Measurements from ENCODE around the gene NTMT1.
"Not testable (repeated sequence)": the region's sequence is repeated elsewhere in the genome, so short reads cannot be mapped to it uniquely, and the experiment has no call there.

The NTMT1 gene

DNA sequence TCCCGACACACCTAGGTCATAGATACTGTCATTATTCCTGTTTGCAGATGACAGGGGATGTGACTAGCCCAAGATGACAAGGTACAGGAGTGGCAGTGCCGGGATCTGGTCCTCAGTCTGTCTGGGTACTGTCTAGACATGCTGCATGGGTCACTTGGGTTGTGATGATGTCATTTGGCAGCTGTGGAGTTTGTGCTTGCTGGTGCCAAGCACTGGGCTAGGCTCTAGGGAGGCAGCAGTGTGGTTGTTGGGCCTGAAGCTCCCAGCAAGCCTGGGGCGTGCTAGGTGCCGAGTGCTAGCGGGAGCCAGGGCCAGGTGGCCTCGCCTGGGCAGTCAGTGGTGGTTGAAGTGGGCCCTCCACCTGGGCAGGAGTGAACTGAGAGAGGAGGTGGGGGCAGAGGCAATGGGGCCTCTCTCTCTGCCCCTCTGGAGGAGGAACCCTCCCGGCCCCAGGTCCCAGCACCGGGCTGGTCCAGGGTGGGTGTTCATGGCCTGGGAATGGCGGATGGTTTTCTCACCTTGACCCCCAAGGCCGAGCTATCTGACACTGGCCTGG lies 24.8 kb downstream of the NTMT1 start:
- no peak for DNase-seq (ENCODE audit: low read depth in 2 of 2, low spot score in 1 of 2)

DNA sequence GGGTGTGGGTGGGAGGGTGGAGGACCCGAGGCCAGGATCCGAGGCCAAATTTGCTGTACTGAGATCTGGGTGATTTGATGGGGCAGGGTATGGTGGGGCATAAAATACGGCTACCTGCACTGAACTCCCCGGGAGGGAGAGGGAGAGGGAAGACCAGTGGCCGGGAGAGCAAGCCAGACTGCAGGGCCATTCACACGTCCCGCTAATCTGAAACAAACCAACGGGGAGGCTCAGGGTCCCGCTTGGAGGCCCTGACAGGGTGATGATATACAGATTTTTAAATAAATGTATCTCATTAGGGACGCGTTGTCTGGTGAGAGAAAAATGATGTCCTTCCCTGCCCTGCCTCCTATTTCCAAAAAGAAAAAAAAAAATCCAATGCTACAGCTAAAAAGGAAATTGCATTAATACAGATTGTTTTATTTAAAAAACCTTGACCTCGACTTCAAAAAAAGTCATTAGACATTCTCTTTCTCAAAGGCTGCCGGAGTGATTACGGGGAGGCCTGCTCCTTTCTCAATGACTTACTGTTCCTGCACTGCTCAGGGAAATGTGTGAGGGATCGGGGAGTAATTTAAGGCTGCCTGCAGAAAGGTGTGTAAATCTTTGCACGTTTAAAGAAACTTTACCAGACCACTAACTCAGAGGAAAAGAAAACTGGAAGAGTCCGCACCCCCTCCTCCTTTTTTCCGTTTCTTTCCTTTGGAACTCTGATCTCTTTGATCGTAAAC lies 28.0 kb downstream of the NTMT1 start:
- no peak for DNase-seq (ENCODE audit: low read depth in 2 of 2, low spot score in 1 of 2)

DNA sequence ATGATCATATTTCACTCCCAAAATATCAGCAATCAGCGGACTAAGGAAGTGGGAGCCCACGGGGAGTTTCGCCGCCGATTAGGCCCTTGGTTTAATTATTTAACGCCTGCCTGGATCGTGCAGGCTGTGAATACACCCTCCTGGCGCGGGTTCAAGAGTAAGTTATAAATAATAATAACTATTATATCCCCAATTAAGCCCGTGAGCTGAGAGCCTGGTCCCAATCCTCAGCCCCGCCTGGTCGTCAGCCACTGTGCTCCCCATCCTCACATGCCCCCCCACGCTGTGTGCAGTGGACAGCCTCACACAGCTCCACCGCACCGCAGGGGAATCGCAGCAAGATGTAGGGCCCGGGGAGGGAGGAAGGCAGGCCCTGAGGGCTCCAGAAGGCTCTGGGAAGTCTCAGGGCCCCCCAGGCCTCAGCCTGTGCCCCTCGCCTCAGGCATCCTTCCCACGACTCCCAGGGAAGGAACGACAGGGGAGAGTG lies 28.6 kb downstream of the NTMT1 start:
- no peak for DNase-seq (ENCODE audit: low read depth in 2 of 2, low spot score in 1 of 2)

DNA sequence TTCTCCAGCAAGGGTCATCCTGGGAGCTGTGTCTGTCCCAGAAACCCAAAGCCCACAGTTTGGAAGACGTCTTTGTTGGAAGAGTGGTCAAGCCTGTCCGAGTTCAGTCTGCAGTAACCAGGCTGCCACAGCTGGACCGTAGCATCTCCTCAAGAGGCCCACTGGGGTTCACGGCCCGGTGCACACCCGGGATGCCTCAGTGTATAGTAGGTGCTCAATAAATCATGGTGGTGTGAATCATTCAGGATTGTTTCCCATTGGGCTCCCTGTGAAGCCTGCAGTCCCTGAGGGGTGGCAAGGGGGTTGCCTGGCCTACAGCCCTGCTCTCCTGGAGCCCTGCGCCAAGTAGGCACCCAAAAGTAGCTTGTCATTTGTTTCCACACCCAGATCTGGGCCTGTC lies 29.2 kb downstream of the NTMT1 start:
- DNase-seq (ENCODE audit: low read depth in 2 of 2, low spot score in 1 of 2), result no peak

DNA sequence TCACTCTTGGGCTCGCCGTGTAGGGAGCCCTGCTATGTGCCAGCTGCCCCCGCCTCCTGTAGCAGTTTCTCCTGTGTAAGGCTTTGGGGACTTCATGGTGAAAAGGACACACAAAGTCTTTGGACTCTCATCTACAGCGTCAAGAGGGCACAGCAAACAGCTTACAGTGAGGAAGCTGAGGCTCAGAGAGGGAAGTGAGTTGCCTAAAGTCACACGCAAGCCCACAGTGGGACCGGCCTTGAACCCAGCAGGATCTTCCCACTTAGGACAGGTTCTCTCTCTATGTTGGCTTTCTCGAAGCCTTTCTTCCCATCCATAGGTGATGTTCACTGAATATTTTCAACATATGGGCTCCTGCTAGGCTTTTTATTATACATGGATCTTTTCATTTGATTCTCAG lies 29.7 kb downstream of the NTMT1 start:
- DNase-seq (ENCODE audit: low read depth in 2 of 2, low spot score in 1 of 2), result no peak

DNA sequence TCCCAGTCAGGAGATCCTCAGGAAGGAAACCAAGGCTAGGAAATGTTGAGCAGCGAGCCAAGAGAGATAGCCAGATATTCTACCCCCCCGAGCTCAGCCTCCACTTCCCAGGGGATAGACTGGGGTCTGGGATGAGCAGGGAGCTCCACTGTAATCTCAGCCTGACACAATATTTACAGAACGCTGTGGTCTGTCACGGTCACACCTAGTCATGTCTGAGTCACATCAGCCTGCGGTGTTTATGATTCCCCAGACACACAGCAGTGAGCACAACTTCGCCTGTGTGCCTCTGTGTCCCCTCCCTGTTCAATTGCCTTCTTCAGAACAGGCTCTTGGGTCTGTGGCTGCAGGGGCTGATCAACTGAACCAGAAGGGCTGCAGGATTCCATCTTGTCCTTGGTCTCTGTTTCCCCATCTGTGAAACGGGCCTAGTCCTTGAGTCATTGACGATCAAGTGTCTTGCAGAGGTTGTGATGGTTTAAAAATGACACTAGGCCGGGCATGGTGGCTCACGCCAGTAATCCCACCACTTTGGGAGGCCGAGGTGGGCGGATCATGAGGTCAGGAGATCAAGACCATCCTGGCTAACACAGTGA lies 30.9 kb downstream of the NTMT1 start:
- no peak for DNase-seq (ENCODE audit: low read depth in 2 of 2, low spot score in 1 of 2)

DNA sequence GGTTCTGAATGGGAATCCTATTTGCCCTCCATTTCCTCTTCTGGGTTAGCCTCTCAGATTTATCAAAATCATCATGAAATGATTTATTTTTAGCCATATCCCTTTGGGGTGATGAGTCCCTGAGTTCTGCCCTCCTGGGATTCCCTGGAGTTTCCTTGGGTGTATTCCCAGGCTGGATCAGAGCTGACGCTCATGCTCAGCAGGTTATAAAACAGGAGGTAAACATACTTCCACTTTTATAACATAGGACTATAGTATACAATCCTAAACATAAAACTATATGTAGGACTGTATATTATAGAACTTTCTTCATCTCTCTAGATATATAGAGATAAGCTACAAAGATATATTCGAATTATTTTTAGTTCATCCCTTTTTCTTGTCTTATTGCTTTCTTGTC lies 35.1 kb downstream of the NTMT1 start:
- no peak for DNase-seq (ENCODE audit: low read depth in 2 of 2, low spot score in 1 of 2)

DNA sequence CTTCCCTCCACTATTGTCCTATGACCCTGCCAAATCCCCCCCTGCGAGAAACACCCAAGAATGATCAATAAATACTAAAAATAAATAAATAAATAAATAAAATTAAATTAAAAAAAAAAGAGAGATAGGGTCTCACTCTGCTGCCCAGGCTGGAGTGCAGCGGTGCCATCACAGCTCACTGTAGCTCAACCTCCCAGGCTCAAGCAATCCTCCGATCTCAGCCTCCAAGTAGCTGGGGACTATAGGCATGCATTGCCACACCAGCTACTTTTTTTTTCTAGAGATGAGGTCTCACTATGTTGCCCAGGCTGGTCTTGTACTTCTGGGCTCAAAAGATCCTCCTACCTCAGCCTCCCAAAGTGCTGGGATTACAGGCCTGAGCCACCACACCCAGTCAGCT lies 36.3 kb downstream of the NTMT1 start:
- not testable (repeated sequence) for DNase-seq (ENCODE audit: low read depth in 2 of 2, low spot score in 1 of 2)

DNA sequence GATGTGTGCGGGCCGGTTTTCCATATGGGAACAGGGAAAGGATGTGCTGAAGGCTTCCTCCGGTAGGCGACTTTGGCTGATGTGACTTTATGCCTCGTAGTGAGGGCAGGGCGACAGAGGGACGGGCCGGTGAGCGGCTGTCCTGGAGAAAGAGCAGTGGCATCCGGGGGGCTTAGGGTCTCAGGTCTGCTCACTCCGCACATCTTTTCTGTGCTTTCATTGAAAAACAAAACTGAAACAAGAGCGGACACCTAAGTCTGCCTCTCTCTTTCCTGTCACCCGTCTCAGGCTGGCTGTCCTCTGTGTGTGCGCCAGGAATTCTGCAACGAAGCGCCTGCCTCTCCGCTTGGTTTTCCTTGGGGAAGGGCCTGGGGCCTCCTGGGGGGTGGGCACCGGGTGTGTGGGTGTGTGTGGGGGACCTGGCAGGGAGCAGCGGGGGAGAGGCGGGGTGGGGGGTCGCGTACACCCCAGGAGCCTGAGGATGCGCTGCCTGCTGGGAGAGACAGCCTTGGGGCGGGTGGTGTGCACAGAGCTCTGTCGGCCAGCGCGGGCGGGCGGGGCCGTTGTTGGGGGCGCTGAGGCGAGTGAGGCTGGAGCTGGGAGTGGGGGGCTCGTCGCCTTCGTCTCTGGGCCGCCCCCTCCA lies 38.9 kb downstream of the NTMT1 start:
- DNase-seq (ENCODE audit: low read depth in 2 of 2, low spot score in 1 of 2), result no peak

DNA sequence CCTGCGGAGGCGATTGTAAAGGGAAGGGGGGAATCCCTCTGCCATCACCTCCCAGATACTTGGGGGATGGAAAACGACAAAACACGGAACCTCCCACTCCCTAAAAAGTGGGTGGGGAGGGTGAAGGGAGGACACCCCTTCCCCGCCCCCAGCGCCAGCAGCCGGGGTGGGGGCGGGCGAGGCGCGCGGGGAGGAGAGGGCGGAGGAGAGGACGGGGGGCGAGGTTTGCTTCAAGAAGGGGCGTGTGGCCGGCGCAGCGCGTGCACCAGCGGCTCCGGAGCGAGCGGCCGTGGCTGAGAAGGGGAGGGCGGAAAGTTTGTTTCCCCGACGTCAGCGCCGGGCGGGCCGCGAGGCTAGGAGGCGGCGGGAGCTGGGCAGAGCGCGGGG lies 39.4 kb downstream of the NTMT1 start, which contains the start of gene PRRX2:
TSS of gene PRRX2 (plus strand) at position 259 of the 387 bp plus-strand sequence. CDS start 221 bp downstream, outside the sequence.
- peak in 1 of 2 donors; percentile 7 for DNase-seq (ENCODE audit: low read depth in 2 of 2, low spot score in 1 of 2)

DNA sequence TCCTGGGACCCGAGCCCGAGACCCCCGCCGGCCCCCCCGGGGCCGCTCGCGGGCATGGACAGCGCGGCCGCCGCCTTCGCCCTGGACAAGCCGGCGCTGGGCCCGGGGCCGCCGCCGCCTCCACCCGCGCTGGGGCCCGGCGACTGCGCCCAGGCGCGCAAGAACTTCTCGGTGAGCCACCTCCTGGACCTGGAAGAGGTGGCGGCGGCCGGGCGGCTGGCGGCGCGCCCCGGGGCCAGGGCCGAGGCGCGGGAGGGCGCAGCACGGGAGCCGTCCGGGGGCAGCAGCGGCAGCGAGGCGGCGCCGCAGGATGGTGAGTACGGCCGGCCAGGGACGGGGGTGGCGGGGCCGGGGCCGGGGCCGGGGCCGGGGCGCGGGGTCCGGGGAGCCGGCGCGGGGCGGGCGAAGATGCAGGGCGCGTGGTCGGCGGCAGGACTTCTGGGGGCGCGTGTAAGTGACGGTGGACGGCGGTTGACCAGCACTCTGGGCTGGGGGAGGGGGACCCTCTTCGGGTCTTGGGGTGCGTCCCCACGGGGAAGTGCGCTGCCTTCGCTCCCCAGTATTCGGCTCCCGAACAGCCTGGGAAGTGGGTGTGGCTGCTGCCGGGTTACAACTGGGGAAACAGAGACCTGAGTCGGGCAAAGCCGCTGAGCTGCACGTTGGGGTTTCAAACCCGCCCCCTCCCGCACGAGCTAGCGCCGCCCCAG lies 40.0 kb downstream of the NTMT1 start:
- DNase-seq (ENCODE audit: low read depth in 2 of 2, low spot score in 1 of 2), result no peak

DNA sequence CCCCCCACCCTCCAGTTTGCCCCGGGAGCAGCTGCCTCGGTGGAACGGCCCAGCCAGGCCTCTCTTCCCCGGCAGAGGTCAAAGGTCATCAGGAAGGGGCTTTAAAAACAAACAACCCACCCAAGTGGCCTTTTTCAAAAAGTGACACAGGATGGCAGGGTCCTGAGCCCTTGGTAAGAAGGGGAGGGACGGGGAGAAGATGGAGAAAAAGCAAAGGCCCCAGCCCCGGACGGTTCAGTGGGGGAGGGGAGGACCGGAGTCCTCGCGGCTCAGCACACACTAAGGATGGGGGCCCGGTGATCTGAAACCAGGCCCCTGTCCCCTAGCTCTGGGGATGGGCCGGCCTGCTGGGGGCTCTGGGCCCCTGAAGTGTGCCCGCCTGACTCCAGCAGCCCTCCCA lies 40.6 kb downstream of the NTMT1 start:
- DNase-seq (ENCODE audit: low read depth in 2 of 2, low spot score in 1 of 2), result no peak

DNA sequence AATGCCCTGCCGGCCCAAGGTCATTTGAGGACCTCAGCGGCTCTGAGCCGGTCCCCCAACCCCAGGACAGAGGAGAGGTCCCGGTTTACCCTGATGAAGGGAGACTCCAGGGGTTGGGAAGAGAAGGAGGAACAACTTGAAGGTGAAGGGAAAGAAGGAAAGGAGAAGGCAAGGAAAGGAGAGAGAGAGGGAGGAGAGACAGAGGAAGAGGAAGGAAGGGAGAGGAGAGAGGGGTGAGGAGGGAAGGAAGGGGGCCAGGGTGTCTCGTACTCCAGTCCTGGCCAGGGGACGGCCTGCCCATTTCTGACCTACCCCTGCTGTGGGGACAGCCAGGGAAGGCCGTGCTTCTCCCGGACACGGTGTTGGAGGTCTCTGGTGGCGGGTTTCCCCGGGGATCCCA lies 41.4 kb downstream of the NTMT1 start:
- no peak for DNase-seq (ENCODE audit: low read depth in 2 of 2, low spot score in 1 of 2)

DNA sequence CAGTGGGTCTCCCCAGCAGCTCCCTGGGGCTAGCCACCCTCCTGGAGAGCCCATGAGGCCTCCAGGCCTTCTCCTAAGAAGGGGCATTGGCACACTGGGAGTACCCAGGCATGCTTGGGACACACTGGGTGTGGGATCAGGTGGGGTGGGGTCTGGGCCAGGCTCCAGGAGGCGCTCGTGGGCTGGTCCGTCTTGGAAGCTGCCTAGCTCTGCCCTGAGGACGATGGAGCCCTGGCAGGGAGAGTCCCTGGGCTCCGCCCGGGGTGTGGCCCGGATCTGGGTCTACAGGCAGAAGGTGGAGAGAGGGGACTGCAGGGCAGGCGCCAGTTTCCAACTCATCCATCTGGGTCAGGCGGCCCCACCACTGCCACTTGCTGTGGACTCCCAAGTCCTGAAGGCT lies 41.9 kb downstream of the NTMT1 start:
- no peak for DNase-seq (ENCODE audit: low read depth in 2 of 2, low spot score in 1 of 2)

DNA sequence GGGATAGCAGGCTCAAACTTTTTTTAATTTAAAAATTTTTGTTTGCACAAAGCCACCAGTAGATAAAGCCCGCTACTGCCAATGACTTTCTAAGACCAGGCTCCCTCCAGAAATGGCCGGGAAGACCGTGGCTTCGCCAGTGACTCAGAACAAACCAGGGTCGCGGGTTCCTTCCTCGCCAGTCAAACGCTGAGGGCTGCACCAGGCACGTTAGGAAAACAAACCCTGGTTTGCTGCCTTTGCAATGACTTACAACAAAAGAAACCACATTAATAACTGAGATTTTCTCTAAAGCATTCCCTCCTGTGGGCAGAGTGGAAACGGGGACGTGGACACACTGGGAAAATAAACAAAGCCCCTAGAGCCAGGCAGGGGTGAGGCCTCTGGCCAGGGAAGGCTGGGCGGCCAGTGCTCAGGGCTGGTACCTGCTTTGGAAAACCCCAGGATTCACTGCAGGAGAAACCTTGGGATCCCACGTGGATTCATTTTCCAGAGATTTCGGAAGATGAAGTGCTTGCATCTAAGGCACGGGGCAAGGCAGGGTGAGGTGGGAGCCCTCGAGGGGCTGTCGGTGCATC lies 43.3 kb downstream of the NTMT1 start:
- no peak for DNase-seq (ENCODE audit: low read depth in 2 of 2, low spot score in 1 of 2)

DNA sequence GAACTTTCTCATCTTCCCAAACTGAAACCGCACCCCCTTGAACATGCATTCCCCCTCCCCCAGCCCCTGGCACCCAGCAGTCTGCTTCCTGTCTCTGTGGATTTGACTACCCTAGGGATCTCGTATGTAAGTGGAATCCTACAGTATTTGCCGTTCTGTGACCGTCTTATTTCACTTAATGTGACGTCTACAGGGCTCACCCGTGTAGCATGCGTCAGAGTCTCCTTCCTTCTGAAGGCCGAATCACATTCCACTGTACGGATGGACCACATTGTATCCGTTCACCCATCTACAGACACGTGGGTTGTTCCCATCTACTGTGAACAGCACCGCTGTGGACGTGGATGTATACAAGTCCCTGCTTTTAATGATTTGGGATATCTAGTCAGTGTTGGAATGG lies 44.0 kb downstream of the NTMT1 start:
- DNase-seq (ENCODE audit: low read depth in 2 of 2, low spot score in 1 of 2), result no peak

DNA sequence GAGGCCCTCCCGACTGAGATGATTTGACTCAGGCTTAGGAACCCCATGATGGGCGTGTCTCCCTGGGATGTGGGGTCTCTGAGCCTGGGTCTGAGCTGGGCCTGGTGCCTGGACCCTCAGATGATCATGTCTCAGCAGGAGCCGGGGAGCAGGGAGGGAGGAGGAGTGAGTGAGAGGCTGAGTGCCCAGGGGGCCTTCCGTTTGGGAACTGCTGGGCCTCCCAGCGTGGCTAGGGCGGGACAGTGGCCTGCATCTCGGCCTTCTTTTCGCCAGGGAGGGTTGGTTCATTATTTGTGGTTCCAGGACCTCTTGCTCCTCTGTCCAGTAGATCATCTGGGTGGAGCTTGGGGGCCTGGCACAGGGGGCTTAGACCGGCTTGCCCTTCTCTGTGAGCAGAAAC lies 45.1 kb downstream of the NTMT1 start:
- DNase-seq (ENCODE audit: low read depth in 2 of 2, low spot score in 1 of 2), result no peak

DNA sequence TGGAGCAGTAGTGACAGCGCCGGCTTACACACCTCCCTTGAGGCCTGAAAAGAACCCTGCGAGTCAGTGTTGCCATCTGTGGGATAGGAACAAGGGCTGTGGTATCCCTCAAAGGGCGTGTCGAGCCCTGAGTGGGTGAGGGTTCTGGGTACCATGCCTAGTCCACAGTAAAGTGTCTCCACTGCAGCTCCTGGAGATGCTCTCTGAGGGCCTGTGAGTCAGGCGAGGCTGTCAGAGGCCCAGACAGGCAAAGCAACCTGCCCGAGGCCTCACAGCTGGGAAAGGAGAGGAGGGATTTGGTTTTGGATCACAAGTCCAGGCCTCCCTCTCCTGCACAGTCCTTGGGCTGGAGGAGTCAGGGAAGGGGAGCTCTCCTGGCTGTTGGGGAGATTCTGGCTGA lies 45.6 kb downstream of the NTMT1 start:
- no peak for DNase-seq (ENCODE audit: low read depth in 2 of 2, low spot score in 1 of 2)

DNA sequence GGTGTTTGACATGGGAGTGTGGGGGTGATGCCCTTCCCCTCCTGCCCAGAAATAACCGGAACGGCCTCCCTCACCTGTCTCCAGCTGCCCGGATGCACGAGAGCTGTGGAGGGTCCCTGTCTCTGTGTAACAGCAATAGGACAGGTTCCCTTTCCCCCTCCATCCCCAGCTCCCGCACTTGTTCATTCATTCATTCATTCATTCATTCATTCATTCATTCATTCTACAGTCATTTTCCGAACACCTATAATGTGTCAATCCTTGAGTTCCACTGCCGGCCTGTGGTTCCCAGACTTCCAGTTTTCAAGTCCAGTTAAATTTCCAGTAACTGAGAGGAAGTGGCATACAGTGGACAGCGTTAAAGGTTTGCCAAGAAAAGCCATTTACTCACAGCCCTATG lies 46.7 kb downstream of the NTMT1 start:
- DNase-seq (ENCODE audit: low read depth in 2 of 2, low spot score in 1 of 2), result no peak

DNA sequence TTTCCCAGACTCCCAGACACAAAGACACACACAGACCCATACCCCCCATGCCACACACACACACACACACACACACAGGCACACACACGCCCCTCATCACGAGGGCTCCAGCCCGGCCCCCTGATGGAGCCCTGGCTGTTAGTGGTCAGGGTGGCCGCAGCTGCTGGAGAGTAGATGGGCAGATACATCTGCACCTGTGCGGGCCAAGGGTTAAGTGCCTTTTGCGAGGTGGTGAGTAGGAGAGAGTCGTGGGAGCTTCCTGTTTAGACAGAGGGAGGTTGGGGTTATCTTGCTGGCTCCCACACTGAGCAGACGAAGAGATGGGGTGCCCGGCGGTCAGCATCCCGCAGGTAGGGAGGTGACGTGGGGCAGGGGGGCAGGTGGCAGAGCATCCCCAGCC lies 47.6 kb downstream of the NTMT1 start:
- no peak for DNase-seq (ENCODE audit: low read depth in 2 of 2, low spot score in 1 of 2)

DNA sequence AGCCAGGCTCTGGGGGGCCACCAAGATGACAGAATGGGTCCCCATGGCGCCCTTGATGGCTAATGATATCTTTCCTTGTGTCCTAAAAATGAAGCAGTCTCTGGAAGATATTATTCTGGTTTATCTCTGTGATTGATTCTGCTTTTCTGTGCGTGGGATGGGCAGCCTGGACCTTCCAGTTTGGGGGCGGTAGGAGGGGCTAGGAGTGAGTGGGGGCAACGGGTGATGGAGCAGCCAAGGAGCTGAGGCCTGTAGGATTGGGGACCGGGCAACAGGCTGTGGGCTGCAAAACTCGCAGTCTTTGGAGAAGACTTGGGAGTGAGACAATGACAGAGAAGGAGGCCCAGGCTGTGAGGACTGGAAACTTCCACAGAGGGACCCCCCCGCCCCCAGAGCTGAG lies 48.3 kb downstream of the NTMT1 start:
- no peak for DNase-seq (ENCODE audit: low read depth in 2 of 2, low spot score in 1 of 2)

All from stimulated activated CD8-positive, alpha-beta memory T cell treated with anti-CD3 and anti-CD28 coated beads, Interleukin-4, amount 100 ng/mL, for 1 hour (primary cell).